Renal pelvis (tissue), 12 donors: ENCODE data around the gene KCNJ10. TPM values are rescaled to one million over a fixed set of nuclear protein-coding genes. Genes with fewer than 3 reads are reported as not detected.
A peak's percentile ranks its signal among the peaks of the same experiment; 100 is the strongest.
"Not testable (repeated sequence)": the region's sequence is repeated elsewhere in the genome, so short reads cannot be mapped to it uniquely, and the experiment has no call there.

Experiments used
- DNase-seq: peaks from one replicate; pipeline ENCODE4 v3.0.0-alpha.2; 2013
- long read RNA-seq, 16 experiments: transcript quantifications; one replicate each; lab custom pipeline, GENCODE V29; 2026
- polyA plus RNA-seq, 3 donors: library from polyadenylated mRNA; unstranded; fragments of 120-200 nt; gene quantifications; one replicate each; pipeline ENCODE4 v1.2.1, GENCODE V29; 2013; ENCODE audit not compliant: insufficient read length in 3 of 3

The KCNJ10 gene
- polyA plus RNA-seq = 10 to 100 TPM; 20.5 to 24.7 (median 22.3) TPM
- long read RNA-seq, donor 1, full-length matches to known transcripts = 4 of 4 reads
- long read RNA-seq, donor 1, partial matches to known transcripts = 0 of 4 reads
- long read RNA-seq, donor 1, other reads (novel, unspliced or antisense) = 0 of 4 reads
- long read RNA-seq, donor 2, full-length matches to known transcripts = 7 of 13 reads
- long read RNA-seq, donor 2, partial matches to known transcripts = 6 of 13 reads
- long read RNA-seq, donor 2, other reads (novel, unspliced or antisense) = 0 of 13 reads
- long read RNA-seq, donor 3, full-length matches to known transcripts = 9 of 9 reads
- long read RNA-seq, donor 3, partial matches to known transcripts = 0 of 9 reads
- long read RNA-seq, donor 3, other reads (novel, unspliced or antisense) = 0 of 9 reads
- long read RNA-seq, donor 4, full-length matches to known transcripts = 5 of 5 reads
- long read RNA-seq, donor 4, partial matches to known transcripts = 0 of 5 reads
- long read RNA-seq, donor 4, other reads (novel, unspliced or antisense) = 0 of 5 reads
- long read RNA-seq, donor 5, full-length matches to known transcripts = 3 of 3 reads
- long read RNA-seq, donor 5, partial matches to known transcripts = 0 of 3 reads
- long read RNA-seq, donor 5, other reads (novel, unspliced or antisense) = 0 of 3 reads
- long read RNA-seq, donor 6, full-length matches to known transcripts = 8 of 8 reads
- long read RNA-seq, donor 6, partial matches to known transcripts = 0 of 8 reads
- long read RNA-seq, donor 6, other reads (novel, unspliced or antisense) = 0 of 8 reads
- long read RNA-seq, donor 7, full-length matches to known transcripts = 12 of 12 reads
- long read RNA-seq, donor 7, partial matches to known transcripts = 0 of 12 reads
- long read RNA-seq, donor 7, other reads (novel, unspliced or antisense) = 0 of 12 reads
- long read RNA-seq, donor 8 = 0 reads
- long read RNA-seq, donor 9, full-length matches to known transcripts = 8 of 8 reads
- long read RNA-seq, donor 9, partial matches to known transcripts = 0 of 8 reads
- long read RNA-seq, donor 9, other reads (novel, unspliced or antisense) = 0 of 8 reads
- long read RNA-seq, donor 10, full-length matches to known transcripts = 7 of 7 reads
- long read RNA-seq, donor 10, partial matches to known transcripts = 0 of 7 reads
- long read RNA-seq, donor 10, other reads (novel, unspliced or antisense) = 0 of 7 reads
- long read RNA-seq, donor 11, full-length matches to known transcripts = 5 of 5 reads
- long read RNA-seq, donor 11, partial matches to known transcripts = 0 of 5 reads
- long read RNA-seq, donor 11, other reads (novel, unspliced or antisense) = 0 of 5 reads
- long read RNA-seq, donor 12, full-length matches to known transcripts = 8 of 8 reads
- long read RNA-seq, donor 12, partial matches to known transcripts = 0 of 8 reads
- long read RNA-seq, donor 12, other reads (novel, unspliced or antisense) = 0 of 8 reads
- long read RNA-seq, donor 13, full-length matches to known transcripts = 11 of 11 reads
- long read RNA-seq, donor 13, partial matches to known transcripts = 0 of 11 reads
- long read RNA-seq, donor 13, other reads (novel, unspliced or antisense) = 0 of 11 reads
- long read RNA-seq, donor 14 = 0 reads
- long read RNA-seq, donor 15, full-length matches to known transcripts = 3 of 8 reads
- long read RNA-seq, donor 15, partial matches to known transcripts = 5 of 8 reads
- long read RNA-seq, donor 15, other reads (novel, unspliced or antisense) = 0 of 8 reads
- long read RNA-seq, donor 16, full-length matches to known transcripts = 9 of 158 reads
- long read RNA-seq, donor 16, partial matches to known transcripts = 149 of 158 reads
- long read RNA-seq, donor 16, other reads (novel, unspliced or antisense) = 0 of 158 reads

DNA sequence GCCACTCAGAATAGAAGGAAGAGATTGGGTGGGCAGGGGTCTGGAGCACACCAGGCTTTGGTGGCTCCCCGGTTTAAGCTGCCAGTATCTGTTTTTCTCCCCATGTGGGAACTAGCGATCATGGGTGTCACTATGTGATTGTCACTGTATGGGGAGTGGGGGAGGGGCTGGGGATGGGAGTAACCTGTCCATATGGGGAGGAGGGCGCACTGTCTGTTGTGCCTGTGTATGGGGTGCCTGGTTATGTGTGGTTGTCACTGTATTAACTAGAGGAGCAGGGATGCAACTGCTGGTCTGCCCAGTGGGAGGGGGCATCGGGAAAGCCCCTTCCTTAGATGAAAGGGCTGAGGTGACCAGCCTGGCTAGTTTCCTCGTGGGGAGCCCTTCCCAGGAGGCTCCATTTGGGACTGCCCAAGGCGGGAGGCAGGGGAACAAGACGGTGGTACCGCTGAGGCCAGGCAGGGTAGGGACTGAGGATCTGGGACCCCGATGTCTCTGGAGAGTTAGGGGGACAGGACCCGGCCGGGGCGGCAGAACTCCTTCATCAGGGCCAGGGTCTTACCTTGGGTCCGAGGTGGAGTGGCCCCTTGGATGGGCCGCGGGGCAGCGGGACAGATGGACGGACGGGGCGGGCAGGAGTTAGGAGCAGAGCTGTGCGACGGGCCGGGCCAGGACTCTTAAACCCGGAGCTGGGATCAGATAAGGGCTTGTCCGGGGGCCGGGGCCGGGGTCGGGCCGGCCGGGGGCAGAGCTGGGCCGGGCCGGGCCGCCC lies at the start of gene KCNJ10:
Gene KCNJ10, minus strand, starts transcription at position 701 of the 772 bp plus-strand sequence. CDS start 27,628 bp downstream, outside the sequence.
- DNase-seq = no peak

DNA sequence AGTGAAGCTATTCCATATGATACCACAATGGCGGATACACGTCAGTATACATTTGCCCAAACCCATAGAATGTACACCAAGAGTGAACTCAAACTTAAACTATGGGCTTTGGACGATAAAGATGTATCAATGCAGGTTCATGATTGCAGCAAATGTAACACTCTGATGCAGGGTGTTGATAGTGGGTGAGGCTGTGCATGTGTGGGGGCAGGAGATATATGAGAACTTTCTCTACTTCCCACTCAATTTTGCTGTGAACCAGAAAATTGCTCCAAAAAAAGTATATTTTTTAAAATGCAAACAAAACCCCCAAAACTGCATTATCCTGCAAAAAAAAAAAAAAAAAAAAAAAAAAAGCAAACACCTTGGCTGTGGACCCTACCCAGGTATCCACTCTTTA lies 49.0 kb upstream of the KCNJ10 start:
- no peak for DNase-seq

- peak; percentile 28 for DNase-seq
Observed at GRCh38 chr1:160117709-160118183, 47.8 kb upstream of the KCNJ10 start.

GRCh38 chr1:160117300-160117699 lies 47.3 kb upstream of the KCNJ10 start:
- no peak for DNase-seq

DNA sequence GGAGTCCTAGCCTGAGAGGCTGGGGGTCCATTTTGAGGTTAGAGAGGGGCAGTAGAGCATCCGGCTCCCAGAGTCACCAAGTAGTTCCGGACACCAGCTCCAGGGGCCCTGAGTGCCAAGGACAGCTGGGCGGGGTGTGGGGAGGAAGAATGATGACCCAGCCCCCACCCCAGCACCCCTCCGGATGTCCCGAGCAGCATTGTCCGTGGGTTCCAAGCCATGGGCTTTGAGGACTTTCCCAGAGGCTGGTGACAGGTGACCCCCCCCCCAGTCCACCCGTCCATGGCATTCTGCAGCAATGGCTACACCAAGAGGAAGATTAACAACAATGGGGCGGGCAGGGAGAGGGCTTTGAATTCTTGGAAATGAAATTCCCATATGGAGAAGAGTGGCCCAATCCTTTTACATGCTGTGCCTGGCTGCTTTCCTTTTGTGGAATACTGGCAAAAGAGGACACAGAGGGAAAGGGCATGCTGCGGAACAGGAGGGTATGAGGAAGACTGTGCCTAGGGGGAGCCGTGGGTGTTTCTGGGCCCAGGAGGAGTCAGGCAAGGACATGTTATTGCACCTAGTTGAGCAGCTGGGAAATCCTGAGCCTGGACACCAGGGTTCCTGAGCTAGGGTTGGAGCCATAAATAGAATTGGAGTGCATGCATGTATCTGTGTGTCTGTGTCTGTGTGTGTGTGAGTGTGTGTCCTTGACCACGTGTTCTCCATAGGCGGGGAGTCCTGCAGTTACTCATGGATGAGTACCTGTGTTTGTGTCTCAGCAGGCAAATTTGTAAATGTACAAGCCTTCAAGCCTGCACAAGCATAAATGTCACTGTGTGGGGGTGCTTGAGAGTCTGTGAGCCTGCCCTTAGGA lies 46.6 kb upstream of the KCNJ10 start:
- peak; percentile 35 for DNase-seq

DNA sequence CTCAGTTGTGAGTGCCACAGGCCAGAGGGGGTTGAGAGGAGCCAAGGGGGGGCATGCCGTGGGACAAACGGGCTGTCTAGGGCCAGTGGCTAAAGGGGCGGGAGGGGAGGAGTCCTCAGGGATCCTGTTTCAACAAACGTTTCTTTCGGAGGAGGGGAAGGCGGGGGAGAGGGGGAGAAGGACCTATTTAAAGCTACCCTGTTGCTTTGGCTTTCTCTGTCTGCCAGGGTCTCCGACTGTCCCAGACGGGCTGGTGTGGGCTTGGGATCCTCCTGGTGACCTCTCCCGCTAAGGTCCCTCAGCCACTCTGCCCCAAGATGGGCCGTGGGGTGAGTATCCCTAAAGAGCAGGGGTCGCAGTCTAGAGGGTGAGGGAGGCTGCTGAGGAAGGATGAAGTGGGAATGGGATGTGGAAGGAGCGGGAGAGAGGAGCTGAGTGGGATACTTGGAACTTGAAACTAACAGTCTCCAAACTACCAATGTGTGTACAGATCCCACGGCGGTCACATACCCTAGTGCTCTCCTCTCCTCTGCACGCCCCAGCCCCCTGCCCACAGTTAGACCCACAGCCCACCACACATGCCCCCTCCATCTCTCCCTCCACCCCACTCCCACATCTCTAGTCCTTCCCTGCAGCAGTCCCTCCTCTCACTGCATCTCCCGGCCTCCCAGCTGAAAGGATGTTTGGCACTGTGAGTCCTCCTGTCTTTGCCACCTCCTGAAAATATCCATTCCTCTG lies 45.8 kb upstream of the KCNJ10 start, which contains the start of gene ATP1A2:
Gene ATP1A2, plus strand, starts transcription at position 215 of the 738 bp plus-strand sequence. Its CDS starts 103 bp downstream, at position 318.
- peak; percentile 35 for DNase-seq

GRCh38 chr1:160114085-160114484 lies 44.1 kb upstream of the KCNJ10 start:
- no peak for DNase-seq

DNA sequence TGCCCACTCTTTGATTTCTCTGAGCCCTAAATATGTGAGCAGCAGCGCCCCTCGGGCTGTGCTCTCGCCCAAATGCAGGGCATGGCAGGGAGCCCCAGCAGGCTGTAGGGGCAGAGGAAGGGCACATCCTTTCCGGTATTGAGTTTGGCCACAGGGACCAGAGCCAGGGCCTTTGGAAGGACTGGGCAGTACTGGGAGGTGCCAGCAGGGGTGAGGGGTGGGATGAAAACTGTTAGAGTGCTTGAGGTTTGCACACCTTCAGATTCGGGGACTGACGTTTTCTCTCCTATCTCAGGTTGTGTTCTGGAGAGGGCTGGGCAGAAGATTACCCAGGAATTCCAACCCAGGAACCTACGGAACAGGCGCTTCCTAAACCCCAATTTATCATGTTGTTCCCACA lies 43.4 kb upstream of the KCNJ10 start:
- no peak for DNase-seq

GRCh38 chr1:160112357-160112756 lies 42.4 kb upstream of the KCNJ10 start:
- no peak for DNase-seq

- DNase-seq = not testable (repeated sequence)
Observed at GRCh38 chr1:160111462-160111861, 41.5 kb upstream of the KCNJ10 start.

DNA sequence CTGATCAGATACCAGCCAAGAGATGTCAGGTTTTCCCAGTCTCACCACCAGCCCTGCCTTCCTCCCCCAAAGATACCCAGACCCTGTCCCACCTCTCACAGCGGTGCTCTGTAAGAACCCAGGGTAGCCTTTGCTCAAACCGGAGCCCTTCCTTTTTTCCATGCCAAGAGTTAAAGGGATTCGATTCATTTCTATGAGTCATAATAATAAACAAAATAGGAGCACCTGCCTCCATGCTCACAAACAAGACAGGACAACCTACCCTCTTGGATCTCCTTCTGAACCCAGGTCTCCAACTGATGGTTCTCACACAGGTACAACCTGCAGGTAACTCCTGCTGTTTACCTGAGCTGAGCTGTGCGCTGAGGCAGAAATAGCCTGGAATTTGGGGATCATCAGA lies 39.7 kb upstream of the KCNJ10 start:
- DNase-seq = no peak

DNA sequence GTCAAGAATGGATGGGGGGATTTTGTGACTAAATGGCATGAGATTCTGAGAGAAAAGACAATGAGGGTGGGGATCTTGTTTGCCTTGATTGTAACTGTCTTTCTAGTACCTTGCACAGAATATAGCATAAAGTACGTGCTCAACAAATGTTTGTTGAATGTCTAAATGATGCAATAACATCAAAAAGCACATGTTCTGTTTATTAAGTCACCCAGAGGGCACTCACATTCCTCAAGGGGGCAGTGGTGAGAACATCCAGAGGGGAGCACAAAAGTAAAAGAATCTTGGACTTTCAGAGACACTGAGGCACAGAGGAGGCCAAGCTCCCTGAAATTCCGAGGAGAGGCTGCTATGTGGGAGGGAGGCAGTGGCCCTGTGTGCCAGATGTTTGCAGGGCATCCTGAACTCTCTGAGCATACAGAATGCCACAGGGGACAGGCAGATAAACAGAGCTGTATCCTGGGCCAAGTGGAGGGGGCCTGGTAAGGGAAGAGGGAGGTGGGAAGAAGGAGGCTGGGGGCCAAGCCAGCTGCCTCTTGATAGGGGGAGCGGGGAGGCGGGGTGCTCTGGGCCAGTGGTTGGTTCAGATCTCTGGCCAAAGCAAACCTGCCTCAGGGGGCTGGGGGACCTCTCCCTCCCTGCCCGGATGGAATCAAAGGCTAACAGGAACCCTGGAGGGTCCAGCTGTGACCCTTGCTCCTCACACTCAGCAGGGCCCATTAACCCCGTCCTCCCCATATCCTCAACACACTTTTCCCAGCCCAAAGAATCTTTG lies 39.1 kb upstream of the KCNJ10 start:
- DNase-seq = peak; percentile 23

GRCh38 chr1:160107512-160107911 lies 37.6 kb upstream of the KCNJ10 start:
- DNase-seq = no peak

DNA sequence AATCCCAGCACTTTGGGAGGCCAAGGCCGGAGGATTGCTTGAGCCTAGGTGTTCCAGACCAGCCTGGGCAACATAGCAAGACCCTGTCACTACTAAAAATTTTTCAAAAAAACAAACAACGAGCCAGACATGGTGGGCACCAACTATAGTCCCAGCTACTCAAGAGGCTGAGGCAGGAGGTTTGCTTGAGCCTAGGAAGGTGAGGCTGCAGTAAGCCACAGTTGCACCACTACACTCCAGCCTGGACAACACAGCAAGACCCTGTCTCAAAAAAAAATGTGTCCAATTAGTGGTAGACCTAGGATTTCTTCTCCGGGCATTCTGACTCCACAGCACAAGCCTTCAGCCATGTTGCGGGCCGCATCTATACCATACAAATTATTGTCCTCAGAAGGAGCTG lies 35.2 kb upstream of the KCNJ10 start:
- DNase-seq = no peak

- no peak for DNase-seq
Observed at GRCh38 chr1:160104486-160104885, 34.5 kb upstream of the KCNJ10 start.

- DNase-seq = no peak
Observed at GRCh38 chr1:160103658-160104408, 33.9 kb upstream of the KCNJ10 start.
